IMR-90 (cell line): ENCODE results near the gene CNKSR3. TPM values are rescaled to one million over a fixed set of nuclear protein-coding genes. Genes with fewer than 3 reads are reported as not detected.

ENCODE experiments used
- ATAC-seq: fragments of 200-7000 bp; cut with Tn5 transposase; 2 replicates; pipeline ENCODE4 v1.9.1; 2020; ENCODE audit warnings: low read depth, mild to moderate bottlenecking, moderate library complexity
- BruUV-seq: library from RNA; stranded (reverse); fragments of 400-500 nt; replicated peaks from 2 replicates; lab custom pipeline; 2021; lab: Mats Ljungman, UMichigan
- CTCF ChIA-PET: fragments of 300-600 bp; formaldehyde crosslinking; extraction: SDS; loops from one replicate; lab custom pipeline; 2021; ENCODE audit warnings: antibody characterized with exemption; lab: Yijun Ruan, JAX
- POLR2A ChIA-PET: fragments of 300-600 bp; sonication (Branson Sonifier 250); formaldehyde crosslinking; loops from one replicate; lab custom pipeline; 2022; ENCODE audit warnings: antibody characterized with exemption; ENCODE audit not compliant: unreplicated experiment; lab: Charles Lee
- DNase-seq: peaks from one replicate; pipeline ENCODE4 v3.0.0; 2013
- H2AFZ ChIP-seq: replicated peaks from 2 replicates; pipeline ENCODE3; 2013; ENCODE audit warnings: low read length, mild to moderate bottlenecking; ENCODE audit not compliant: poor library complexity
- H2AK5ac ChIP-seq: 2 replicates; pipeline ENCODE4 v1.6.1; 2013; ENCODE audit warnings: low read depth, low read length, inconsistent platforms
- H2AK9ac ChIP-seq: replicated peaks from 2 replicates; pipeline ENCODE3; 2013; ENCODE audit warnings: mild to moderate bottlenecking, low read depth, low read length, moderate library complexity; ENCODE audit not compliant: poor library complexity
- H2BK120ac ChIP-seq: 2 replicates; pipeline ENCODE4 v1.6.1; 2013; ENCODE audit warnings: low read depth, low read length, inconsistent platforms
- H2BK15ac ChIP-seq: 3 replicates; pipeline ENCODE4 v1.6.1; 2013; ENCODE audit warnings: low read depth, low read length, inconsistent platforms
- H2BK20ac ChIP-seq: 2 replicates; pipeline ENCODE4 v1.6.1; 2013; ENCODE audit warnings: low read depth, mild to moderate bottlenecking, inconsistent platforms, low read length, moderate library complexity
- H2BK5ac ChIP-seq: 2 replicates; pipeline ENCODE4 v1.6.1; 2013; ENCODE audit warnings: mild to moderate bottlenecking, low read depth, low read length, inconsistent platforms; ENCODE audit not compliant: poor library complexity, severe bottlenecking
- H3K14ac ChIP-seq: replicated peaks from 2 replicates; pipeline ENCODE4 v1.6.1; 2013; ENCODE audit warnings: low read depth, low read length, inconsistent platforms
- H3K18ac ChIP-seq: 2 replicates; pipeline ENCODE4 v1.6.1; 2013; ENCODE audit warnings: low read depth, low read length, control low read depth
- H3K23ac ChIP-seq: 2 replicates; pipeline ENCODE4 v1.6.1; 2013; ENCODE audit warnings: low read depth, low read length, inconsistent platforms
- H3K27ac ChIP-seq: 2 replicates; pipeline ENCODE4 v1.5.1; 2013; ENCODE audit warnings: mild to moderate bottlenecking, control low read depth, low read length; ENCODE audit not compliant: insufficient read depth
- H3K27me3 ChIP-seq: 2 replicates; pipeline ENCODE4 v1.6.1; 2013; ENCODE audit warnings: low read length; ENCODE audit not compliant: control insufficient read depth, insufficient read depth
- H3K36me3 ChIP-seq: 2 replicates; pipeline ENCODE4 v1.6.1; 2013; ENCODE audit warnings: low read length, mixed read lengths; ENCODE audit not compliant: control insufficient read depth, insufficient read depth
- H3K4ac ChIP-seq: 2 replicates; pipeline ENCODE4 v1.6.1; 2013; ENCODE audit warnings: low read depth, low read length, inconsistent platforms
- H3K4me1 ChIP-seq: 2 replicates; pipeline ENCODE4 v1.6.1; 2013; ENCODE audit warnings: low read length, mixed read lengths; ENCODE audit not compliant: control insufficient read depth, insufficient read depth
- H3K4me2 ChIP-seq: 2 replicates; pipeline ENCODE4 v1.6.1; 2013; ENCODE audit warnings: low read depth, mild to moderate bottlenecking, control low read depth, low read length, moderate library complexity
- H3K4me3 ChIP-seq: 2 replicates; pipeline ENCODE4 v1.5.1; 2013; ENCODE audit warnings: low read depth, mild to moderate bottlenecking, control low read depth, low read length, moderate library complexity; ENCODE audit not compliant: insufficient read depth
- H3K56ac ChIP-seq: 2 replicates; pipeline ENCODE4 v1.6.1; 2013; ENCODE audit warnings: low read length, inconsistent platforms; ENCODE audit not compliant: insufficient read depth; ENCODE audit errors: extremely low read depth
- H3K79me1 ChIP-seq, 2 experiments: 2 replicates each; pipeline ENCODE4 v1.6.1; 2013; ENCODE audit warnings: low read length in 2 of 2, inconsistent platforms in 1 of 2, low read depth in 1 of 2
- H3K9ac ChIP-seq: 2 replicates; pipeline ENCODE4 v1.6.1; 2013; ENCODE audit warnings: low read depth, low read length, control low read depth
- H3K9me1 ChIP-seq: 2 replicates; pipeline ENCODE4 v1.6.1; 2013; ENCODE audit warnings: low read length, inconsistent platforms; ENCODE audit not compliant: insufficient read depth
- H3K9me3 ChIP-seq: 2 replicates; pipeline ENCODE4 v1.6.1; 2013; ENCODE audit warnings: low read length; ENCODE audit not compliant: control insufficient read depth, insufficient read depth
- H4K20me1 ChIP-seq: 2 replicates; pipeline ENCODE4 v1.6.1; 2013; ENCODE audit warnings: low read length, inconsistent platforms; ENCODE audit not compliant: insufficient read depth
- H4K5ac ChIP-seq: 2 replicates; pipeline ENCODE4 v1.6.1; 2013; ENCODE audit warnings: mild to moderate bottlenecking, low read depth, low read length, control low read depth
- H4K8ac ChIP-seq, 2 experiments: 2 replicates each; pipeline ENCODE4 v1.6.1; 2013; ENCODE audit warnings: low read depth in 2 of 2, low read length in 2 of 2, control low read depth in 1 of 2, inconsistent platforms in 1 of 2
- H4K91ac ChIP-seq: 2 replicates; pipeline ENCODE4 v1.6.1; 2013; ENCODE audit warnings: low read depth, low read length, inconsistent platforms; ENCODE audit not compliant: insufficient read depth
- BHLHE40 ChIP-seq: fragments of 150-350 bp; IDR thresholded peaks from 2 replicates; pipeline ENCODE4 v1.6.1; 2016; ENCODE audit warnings: mild to moderate bottlenecking, low read depth, low read length
- CHD1 ChIP-seq: IDR thresholded peaks from 2 replicates; pipeline ENCODE4 v1.6.1; 2012; ENCODE audit warnings: low read depth, low read length, improper control_type of control experiment
- FOS ChIP-seq: fragments of 150-350 bp; IDR thresholded peaks from 2 replicates; pipeline ENCODE4 v1.6.1; 2016; ENCODE audit warnings: low read depth, low read length
- MAZ ChIP-seq: IDR thresholded peaks from 2 replicates; pipeline ENCODE4 v1.6.1; 2012; ENCODE audit warnings: low read depth, mild to moderate bottlenecking, low read length, improper control_type of control experiment, moderate library complexity, borderline replicate concordance
- MXI1 ChIP-seq: IDR thresholded peaks from 2 replicates; pipeline ENCODE4 v1.6.1; 2012; ENCODE audit warnings: low read depth, mild to moderate bottlenecking, low read length, moderate library complexity, borderline replicate concordance
- NFE2L2 ChIP-seq: fragments of 150-350 bp; IDR thresholded peaks from 2 replicates; pipeline ENCODE4 v1.6.1; 2016; ENCODE audit warnings: low read depth, mild to moderate bottlenecking, low read length
- POLR2A ChIP-seq: IDR thresholded peaks from 2 replicates; pipeline ENCODE4 v1.6.1; 2012; ENCODE audit warnings: mild to moderate bottlenecking, low read depth, low read length
- RAD21 ChIP-seq: IDR thresholded peaks from 2 replicates; pipeline ENCODE4 v1.6.1; 2012; ENCODE audit warnings: low read length, improper control_type of control experiment
- RCOR1 ChIP-seq: IDR thresholded peaks from 2 replicates; pipeline ENCODE4 v1.6.1; 2012; ENCODE audit warnings: mild to moderate bottlenecking, low read length, improper control_type of control experiment; ENCODE audit not compliant: insufficient replicate concordance
- SMC3 ChIP-seq: fragments of 150-350 bp; IDR thresholded peaks from 2 replicates; pipeline ENCODE4 v1.6.1; 2016; ENCODE audit warnings: low read depth, mild to moderate bottlenecking, antibody characterized with exemption, low read length, moderate library complexity
- WGBS, 2 experiments: methylation state at CpG; one replicate each; pipeline versions ENCODE4 v1.1.5 to v1.1.7; 2013; ENCODE audit warnings: missing lambda C conversion rate in 2 of 2; ENCODE audit not compliant: insufficient read length in 1 of 2; ENCODE audit errors: extremely low coverage in 2 of 2; 5-methylcytosine and 5-hydroxymethylcytosine counted together
- dilution Hi-C: fragments of 300-500 bp; cut with HindIII; formaldehyde crosslinking; loops from one replicate; pipeline ENCODE4 v1.14.3; 2018; ENCODE audit warnings: low sequenced_read_pairs; ENCODE audit not compliant: unreplicated experiment
- in situ Hi-C: fragments of 300-500 bp; cut with MboI; formaldehyde crosslinking; loops from 3 replicates; pipeline ENCODE4 v1.14.3; 2019; ENCODE audit warnings: low sequenced_read_pairs, inconsistent platforms, mixed read lengths
- intact Hi-C: fragments of 100-400 bp; cut with micrococcal nuclease; formaldehyde crosslinking; loops from 2 replicates; pipeline ENCODE4 v1.10.0; 2022
- polyA plus RNA-seq, 3 experiments: library from polyadenylated mRNA; depleted of rRNA; stranded (reverse); fragments of >200 nt; gene quantifications; 2 replicates each; pipeline ENCODE4 v1.2.3, GENCODE V29; 2012; ENCODE audit warnings: low replicate concordance in 1 of 3
- total RNA-seq: library from RNA; depleted of rRNA; stranded (reverse); fragments of >200 nt; gene quantifications from 2 replicates; pipeline ENCODE4 v1.2.3, GENCODE V29; 2012
- TF ChIP-seq, protein P1 (sequence below): conservative IDR thresholded peaks from 2 replicates; pipeline ENCODE4 v1.5.1; 2012; ENCODE audit warnings: mild to moderate bottlenecking, low read depth, low read length, improper control_type of control experiment
- TF ChIP-seq, protein P2 (sequence below): fragments of 150-350 bp; IDR thresholded peaks from 2 replicates; pipeline ENCODE4 v1.6.1; 2016; ENCODE audit warnings: low read depth, mild to moderate bottlenecking, low read length, moderate library complexity, borderline replicate concordance

Gene CNKSR3
- total and polyA plus RNA-seq, 2 of the 4 experiments (the other 2 are of a cell fraction) = 6.7 to 15.8 TPM

GRCh38 chr6:154504102-154504501, 6.4 kb downstream of the CNKSR3 start:
- dilution Hi-C loops = no loop called here
- no peak overlapping the region for H2BK120ac ChIP-seq
- H2BK20ac ChIP-seq = no peak overlapping the region
- no peak for TF ChIP-seq NFE2L2
- TF ChIP-seq FOS = no peak
- TF ChIP-seq CHD1 = no peak
- no peak for TF ChIP-seq RAD21
- no peak for TF ChIP-seq POLR2A
- TF ChIP-seq RCOR1 = no peak
- TF ChIP-seq BHLHE40 = no peak
- TF ChIP-seq MAZ = no peak
- no peak for TF ChIP-seq MXI1
- TF ChIP-seq, protein P1, sequence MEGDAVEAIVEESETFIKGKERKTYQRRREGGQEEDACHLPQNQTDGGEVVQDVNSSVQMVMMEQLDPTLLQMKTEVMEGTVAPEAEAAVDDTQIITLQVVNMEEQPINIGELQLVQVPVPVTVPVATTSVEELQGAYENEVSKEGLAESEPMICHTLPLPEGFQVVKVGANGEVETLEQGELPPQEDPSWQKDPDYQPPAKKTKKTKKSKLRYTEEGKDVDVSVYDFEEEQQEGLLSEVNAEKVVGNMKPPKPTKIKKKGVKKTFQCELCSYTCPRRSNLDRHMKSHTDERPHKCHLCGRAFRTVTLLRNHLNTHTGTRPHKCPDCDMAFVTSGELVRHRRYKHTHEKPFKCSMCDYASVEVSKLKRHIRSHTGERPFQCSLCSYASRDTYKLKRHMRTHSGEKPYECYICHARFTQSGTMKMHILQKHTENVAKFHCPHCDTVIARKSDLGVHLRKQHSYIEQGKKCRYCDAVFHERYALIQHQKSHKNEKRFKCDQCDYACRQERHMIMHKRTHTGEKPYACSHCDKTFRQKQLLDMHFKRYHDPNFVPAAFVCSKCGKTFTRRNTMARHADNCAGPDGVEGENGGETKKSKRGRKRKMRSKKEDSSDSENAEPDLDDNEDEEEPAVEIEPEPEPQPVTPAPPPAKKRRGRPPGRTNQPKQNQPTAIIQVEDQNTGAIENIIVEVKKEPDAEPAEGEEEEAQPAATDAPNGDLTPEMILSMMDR = no peak
- TF ChIP-seq, protein P2, sequence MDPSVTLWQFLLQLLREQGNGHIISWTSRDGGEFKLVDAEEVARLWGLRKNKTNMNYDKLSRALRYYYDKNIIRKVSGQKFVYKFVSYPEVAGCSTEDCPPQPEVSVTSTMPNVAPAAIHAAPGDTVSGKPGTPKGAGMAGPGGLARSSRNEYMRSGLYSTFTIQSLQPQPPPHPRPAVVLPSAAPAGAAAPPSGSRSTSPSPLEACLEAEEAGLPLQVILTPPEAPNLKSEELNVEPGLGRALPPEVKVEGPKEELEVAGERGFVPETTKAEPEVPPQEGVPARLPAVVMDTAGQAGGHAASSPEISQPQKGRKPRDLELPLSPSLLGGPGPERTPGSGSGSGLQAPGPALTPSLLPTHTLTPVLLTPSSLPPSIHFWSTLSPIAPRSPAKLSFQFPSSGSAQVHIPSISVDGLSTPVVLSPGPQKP = no peak
- no peak for TF ChIP-seq SMC3
- no peak overlapping the region for H2AK5ac ChIP-seq
- POLR2A ChIA-PET = no interaction called here
- no peak overlapping the region for H3K23ac ChIP-seq
- no peak overlapping the region for H3K18ac ChIP-seq
- ATAC-seq = no peak
- no peak overlapping the region for H2AK9ac ChIP-seq
- no peaks in the 10 kb centered on the region for H3K9me3 ChIP-seq
- H4K5ac ChIP-seq = no peak overlapping the region
- H3K4me1 ChIP-seq = peaks cover 5% of the 10 kb centered on the region
- H2AFZ ChIP-seq = no peak overlapping the region
- H3K4me3 ChIP-seq = no peak overlapping the region
- H4K91ac ChIP-seq = no peak overlapping the region
- intact Hi-C loops = loop anchor here (10.0 kb wide), 1 partner anchor 301 kb away; no protein-coding TSS in a partner anchor
- WGBS, 2 experiments = 80% methylated on average over 1 of the region's 4 CpGs; no CpG with 5 or more reads in 1 of the 2 experiments
- no peak overlapping the region for H2BK15ac ChIP-seq
- no peaks in the 10 kb centered on the region for H3K27me3 ChIP-seq
- no peak overlapping the region for H3K27ac ChIP-seq
- BruUV-seq = no TSS peak
- H3K36me3 ChIP-seq = no peaks in the 10 kb centered on the region; the same call in 1 of the 2 replicates
- CTCF ChIA-PET = interaction anchor here (0.7 kb wide), 1 partner anchor 74 kb away, joined by 3 read pairs; no protein-coding TSS in a partner anchor
- no peak overlapping the region for H3K56ac ChIP-seq
- no peak overlapping the region for H3K14ac ChIP-seq
- peaks cover 55 to 84% of the 10 kb centered on the region in 2 experiments for H3K79me1 ChIP-seq
- H3K4me2 ChIP-seq = no peak overlapping the region
- H3K9ac ChIP-seq = no peak overlapping the region
- in situ Hi-C loops = no loop called here
- DNase-seq = no peak
- H3K9me1 ChIP-seq = peaks cover 14% of the 10 kb centered on the region
- H3K4ac ChIP-seq = no peak overlapping the region
- peaks cover 41% of the 10 kb centered on the region for H4K20me1 ChIP-seq
- H4K8ac ChIP-seq = no peak overlapping the region
- H2BK5ac ChIP-seq = no peak overlapping the region
